GM12872 (cell line): ENCODE measurements around the gene PER3.

Experiments used
- CTCF ChIP-seq: IDR thresholded peaks from 3 replicates; pipeline ENCODE4 v1.5.1; 2011; ENCODE audit warnings: low read depth, mild to moderate bottlenecking, low read length, moderate library complexity; ENCODE audit not compliant: insufficient read depth

PER3 gene

GRCh38 chr1:7786795-7787194 is 2.7 kb downstream of the PER3 start:
- no peak for TF ChIP-seq CTCF

GRCh38 chr1:7789828-7790227 is 5.7 kb downstream of the PER3 start:
- no peak for TF ChIP-seq CTCF

- no peak for TF ChIP-seq CTCF
Measured at GRCh38 chr1:7795406-7795805, 11.3 kb downstream of the PER3 start.

DNA sequence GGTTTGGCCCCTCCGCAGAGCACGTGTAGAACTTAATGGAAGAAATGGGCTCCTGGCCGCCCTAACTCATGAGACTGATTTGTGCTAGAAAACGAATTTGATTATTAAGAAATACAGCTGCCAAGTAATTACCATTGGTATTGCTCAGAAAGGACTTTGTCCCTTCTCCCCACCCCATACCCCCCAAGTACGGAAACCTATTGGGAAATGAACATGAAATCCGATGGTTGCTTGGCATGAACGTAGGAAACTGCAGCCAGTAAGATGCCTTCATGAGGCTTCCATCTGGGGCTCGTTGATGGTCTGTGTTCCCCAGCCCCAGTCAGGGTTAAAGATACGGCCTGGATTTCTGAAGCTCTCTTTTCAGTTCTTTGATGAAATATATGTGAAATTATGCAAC is 21.4 kb downstream of the PER3 start:
- TF ChIP-seq CTCF, result no peak

- TF ChIP-seq CTCF, result peak; percentile 44; the same call in 1 of the 3 replicates
Measured at GRCh38 chr1:7808253-7808844, 24.3 kb downstream of the PER3 start.

GRCh38 chr1:7809742-7810141 is 25.7 kb downstream of the PER3 start:
- no peak for TF ChIP-seq CTCF

- TF ChIP-seq CTCF, result no peak
Measured at GRCh38 chr1:7810395-7810794, 26.3 kb downstream of the PER3 start.
